Endothelial cell of umbilical vein (primary cell): ENCODE results near the gene CHTOP. TPM values are rescaled to one million over a fixed set of nuclear protein-coding genes. Genes with fewer than 3 reads are reported as not detected.

Experiments used
- BruUV-seq: library from RNA; stranded (reverse); fragments of 400-500 nt; replicated peaks from 2 replicates; lab custom pipeline; 2021; lab: Mats Ljungman, UMichigan
- CTCF ChIA-PET: fragments of 300-600, 350-600 bp; sonication (Branson Sonifier 250); formaldehyde crosslinking; loops from one replicate; lab custom pipeline; 2021; ENCODE audit warnings: antibody characterized with exemption, inconsistent platforms; lab: Charles Lee
- POLR2A ChIA-PET: fragments of 300-600, 350-600 bp; sonication (Branson Sonifier 250); formaldehyde crosslinking; loops from one replicate; lab custom pipeline; 2021; ENCODE audit warnings: antibody characterized with exemption, inconsistent platforms; lab: Charles Lee
- DNase-seq: peaks from one replicate; pipeline ENCODE4 v3.0.0-alpha.2; 2011; ENCODE audit warnings: low read depth, low spot score
- FAIRE-seq: peaks from 2 replicates; lab custom pipeline; 2011; peaks lifted over from hg19 to GRCh38; lab: Jason Lieb, UNC
- H2AFZ ChIP-seq: 2 replicates; pipeline ENCODE4 v1.6.0; 2012; ENCODE audit warnings: low read depth, low read length, control low read depth, inconsistent platforms
- H3K27ac ChIP-seq: 2 replicates; pipeline ENCODE4 v1.5.1; 2011; ENCODE audit warnings: low read depth, mild to moderate bottlenecking, control low read depth, low read length, moderate library complexity; ENCODE audit not compliant: insufficient read depth
- H3K27me3 ChIP-seq, 2 experiments: 2 replicates each; pipeline versions ENCODE4 v1.6.0 to v1.6.1; 2011; ENCODE audit warnings: low read length in 2 of 2, mixed read lengths in 1 of 2; ENCODE audit not compliant: control insufficient read depth in 2 of 2, insufficient read depth in 2 of 2
- H3K36me3 ChIP-seq, 2 experiments: 2 replicates in 1 of 2; 3 replicates in 1 of 2; pipeline ENCODE4 v1.5.1; 2011; ENCODE audit warnings: low read length in 2 of 2, mild to moderate bottlenecking in 1 of 2, moderate library complexity in 1 of 2; ENCODE audit not compliant: control insufficient read depth in 2 of 2, insufficient read depth in 2 of 2; ENCODE audit errors: extremely low read depth in 1 of 2
- H3K4me1 ChIP-seq: 3 replicates; pipeline ENCODE4 v1.5.1; 2011; ENCODE audit warnings: mild to moderate bottlenecking, low read length; ENCODE audit not compliant: control insufficient read depth, insufficient read depth; ENCODE audit errors: extremely low read depth
- H3K4me2 ChIP-seq: 2 replicates; pipeline ENCODE4 v1.6.1; 2011; ENCODE audit warnings: low read length, control low read depth, mixed read lengths; ENCODE audit not compliant: insufficient read depth
- H3K4me3 ChIP-seq, 3 experiments: fragments of 200-600 bp in 1 of 3; sonication (generic), shearing (Covaris generic) in 1 of 3; replicated peaks in 1 of 3; 2 replicates each; pipeline ENCODE4 v1.5.1; 2011 to 2016; ENCODE audit warnings: control low read depth in 3 of 3, low read length in 3 of 3, mild to moderate bottlenecking in 2 of 3, inconsistent platforms in 1 of 3, low read depth in 1 of 3, moderate library complexity in 1 of 3; ENCODE audit not compliant: insufficient read depth in 1 of 3
- H3K79me2 ChIP-seq: 2 replicates; pipeline ENCODE4 v1.6.0; 2012; ENCODE audit warnings: low read length, inconsistent platforms; ENCODE audit not compliant: control insufficient read depth, insufficient read depth
- H3K9ac ChIP-seq: replicated peaks from 2 replicates; pipeline ENCODE3; 2011; ENCODE audit warnings: low read length, control low read depth; ENCODE audit not compliant: insufficient read depth; ENCODE audit errors: extremely low read depth
- H3K9me1 ChIP-seq: replicated peaks from 3 replicates; pipeline ENCODE4 v1.6.0; 2011; ENCODE audit warnings: mild to moderate bottlenecking, low read length; ENCODE audit not compliant: control insufficient read depth, insufficient read depth; ENCODE audit errors: extremely low read depth
- H3K9me3 ChIP-seq: replicated peaks from 2 replicates; pipeline ENCODE4 v1.5.1; 2012; ENCODE audit warnings: low read length, inconsistent platforms; ENCODE audit not compliant: control insufficient read depth, insufficient read depth
- H4K20me1 ChIP-seq: replicated peaks from 2 replicates; pipeline ENCODE3; 2011; ENCODE audit warnings: mild to moderate bottlenecking, low read length; ENCODE audit not compliant: control insufficient read depth, insufficient read depth; ENCODE audit errors: extremely low read depth
- GATA2 ChIP-seq: IDR thresholded peaks from 2 replicates; pipeline ENCODE4 v1.7.0; 2011; ENCODE audit warnings: low read depth, mild to moderate bottlenecking, moderate library complexity, mixed read lengths, low read length; ENCODE audit not compliant: insufficient read length, insufficient read depth
- JUN ChIP-seq: IDR thresholded peaks from 2 replicates; pipeline ENCODE4 v1.6.1; 2011; ENCODE audit warnings: borderline replicate concordance, low read depth; ENCODE audit not compliant: insufficient read length, insufficient read depth
- POLR2A ChIP-seq: IDR thresholded peaks from 2 replicates; pipeline ENCODE4 v1.6.1; 2012; ENCODE audit warnings: low read depth, mild to moderate bottlenecking, control low read depth, low read length
- POLR2AphosphoS5 ChIP-seq: IDR thresholded peaks from 2 replicates; pipeline ENCODE4 v1.6.1; 2012; ENCODE audit warnings: low read depth, mild to moderate bottlenecking, control low read depth, low read length, moderate library complexity; ENCODE audit not compliant: insufficient read depth
- dilution Hi-C: fragments of 300-500 bp; cut with MboI; formaldehyde crosslinking; loops from one replicate; pipeline ENCODE4 v1.15.0; 2019; ENCODE audit warnings: low sequenced_read_pairs; ENCODE audit not compliant: extremely low pct_ligation_motif_present
- intact Hi-C: fragments of 100-400 bp; cut with micrococcal nuclease; formaldehyde crosslinking; loops from one replicate; pipeline ENCODE4 v1.10.0; 2022
- polyA plus RNA-seq, 4 experiments: library from polyadenylated mRNA; depleted of rRNA in 3 of 4; stranded (reverse) in 3 of 4; unstranded in 1 of 4; fragments of >200 nt; gene quantifications; 2 replicates each; pipeline versions ENCODE4 v1.2.1 to v1.2.3, GENCODE V29; 2011 to 2012; ENCODE audit warnings: missing spikeins in 1 of 4
- total RNA-seq: library from RNA; stranded (reverse); gene quantifications from 2 replicates; pipeline ENCODE4 v1.2.3, GENCODE V29; 2021
- TF ChIP-seq, protein P1 (sequence below): IDR thresholded peaks from 2 replicates; pipeline ENCODE4 v1.6.1; 2011; ENCODE audit not compliant: insufficient read depth, insufficient read length

The CHTOP gene
- total and polyA plus RNA-seq, 2 donors (not counting 3 experiments of a cell fraction or from before 2014, with no cell fraction given) = 62.0 to 74.4 TPM

DNA sequence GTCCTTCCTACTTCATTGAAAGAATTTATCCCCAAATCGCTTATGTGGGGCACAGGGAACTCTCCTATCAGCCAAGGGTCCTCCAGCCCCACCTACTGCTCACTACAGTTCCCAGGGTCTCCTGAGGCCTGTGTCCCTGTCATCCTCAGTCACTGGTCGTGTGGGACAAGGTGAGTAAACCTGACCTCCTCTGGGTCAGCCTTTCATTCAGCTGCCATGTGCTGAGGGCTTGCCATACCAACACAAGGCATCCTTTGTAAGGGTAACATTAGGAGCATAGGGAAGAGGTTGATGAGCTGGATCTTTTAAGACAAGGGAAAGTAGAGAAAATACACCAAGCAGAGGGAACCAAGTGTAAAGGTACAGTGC is 13.5 kb downstream of the CHTOP start:
- no peak overlapping the region for H3K27ac ChIP-seq
- BruUV-seq = no TSS peak
- H3K4me1 ChIP-seq = no peaks in the 10 kb centered on the region
- H2AFZ ChIP-seq = no peak overlapping the region
- intact Hi-C loops (no loop called here), dilution Hi-C loops (no loop called here)
- no peak overlapping the region for H3K4me3 ChIP-seq
- no peaks in the 10 kb centered on the region for H3K27me3 ChIP-seq
- no peaks in the 10 kb centered on the region for H4K20me1 ChIP-seq
- TF ChIP-seq, protein P1, sequence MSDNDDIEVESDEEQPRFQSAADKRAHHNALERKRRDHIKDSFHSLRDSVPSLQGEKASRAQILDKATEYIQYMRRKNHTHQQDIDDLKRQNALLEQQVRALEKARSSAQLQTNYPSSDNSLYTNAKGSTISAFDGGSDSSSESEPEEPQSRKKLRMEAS = no peak
- TF ChIP-seq GATA2 = no peak
- TF ChIP-seq POLR2AphosphoS5 = peak; percentile 11
- FAIRE-seq (no peak), DNase-seq (no peak)
- ChIA-PET CTCF (interaction anchor here (0.8 to 2.3 kb wide), 4 partner anchors 13 to 75 kb away, joined by 3 to 8 read pairs (median 4); partner anchors contain the start of genes CHTOP and S100A13), POLR2A (interaction anchor here (0.6 to 1.8 kb wide), 2 partner anchors 13 to 40 kb away, joined by 3 to 9 read pairs; partner anchors contain the start of gene CHTOP)
- H3K79me2 ChIP-seq = peaks cover 2% of the 10 kb centered on the region
- no peak overlapping the region for H3K9ac ChIP-seq
- no peak overlapping the region for H3K4me2 ChIP-seq
- H3K9me3 ChIP-seq = no peaks in the 10 kb centered on the region
- peaks cover 25 to 26% of the 10 kb centered on the region in 2 experiments for H3K36me3 ChIP-seq
- no peaks in the 10 kb centered on the region for H3K9me1 ChIP-seq

DNA sequence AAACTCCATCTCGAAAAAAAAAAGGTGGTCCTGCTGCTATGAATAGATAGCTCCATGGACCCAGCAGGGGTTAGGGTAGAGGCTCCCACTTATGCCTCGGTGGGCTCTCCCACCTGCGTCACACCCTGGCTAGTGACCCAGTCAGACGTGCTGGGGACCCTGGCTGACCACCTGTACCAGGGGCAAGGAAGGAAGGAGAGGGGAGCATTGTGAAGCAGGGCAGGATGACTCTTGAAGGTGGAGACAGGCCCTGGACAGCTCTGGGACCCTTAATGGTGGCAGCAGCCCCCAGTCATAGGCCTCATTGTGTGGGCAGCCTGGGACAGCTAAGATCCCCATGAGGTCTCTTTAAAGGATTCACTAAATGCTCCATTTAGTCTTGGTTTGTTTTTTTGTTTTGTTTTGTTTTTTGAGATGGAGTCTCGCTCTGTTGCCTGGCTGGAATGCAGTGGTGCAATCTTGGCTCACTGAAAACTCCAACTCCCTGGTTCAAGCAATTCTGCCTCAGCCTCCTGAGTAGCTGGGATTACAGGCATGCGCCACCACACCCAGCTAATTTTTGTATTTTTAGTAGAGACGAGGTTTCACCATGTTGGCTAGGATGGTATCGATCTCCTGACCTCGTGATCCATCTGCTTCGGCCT is 14.3 kb downstream of the CHTOP start:
- dilution Hi-C loops = no loop called here
- Histone ChIP-seq H3K36me3 (peaks cover 17 to 24% of the 10 kb centered on the region in 2 experiments), H3K4me2 (no peak overlapping the region), H3K9me1 (no peaks in the 10 kb centered on the region), H3K4me1 (peaks cover 7% of the 10 kb centered on the region), H3K9me3 (no peaks in the 10 kb centered on the region), H3K27me3 (no peaks in the 10 kb centered on the region), H3K27ac (no peak overlapping the region), H3K4me3 (no peak overlapping the region), H4K20me1 (no peaks in the 10 kb centered on the region), H3K79me2 (peaks cover 2% of the 10 kb centered on the region), H2AFZ (no peak overlapping the region), H3K9ac (no peak overlapping the region)
- ChIA-PET POLR2A (interaction anchor here (0.6 to 1.8 kb wide), 4 partner anchors 10 to 41 kb away, joined by 3 to 9 read pairs (median 4); partner anchors contain the start of gene CHTOP), CTCF (interaction anchor here (0.8 to 2.3 kb wide), 6 partner anchors 13 to 138 kb away, joined by 3 to 8 read pairs (median 3); partner anchors contain the start of genes CHTOP and S100A13)
- intact Hi-C loops = no loop called here
- DNase-seq (no peak), FAIRE-seq (no peak)
- BruUV-seq = no TSS peak
- TF ChIP-seq POLR2A (peak; percentile 33), JUN (no peak), POLR2AphosphoS5 (peak; percentile 12)
